NT2/D1 (cell line): ENCODE results near the gene LARP1.

Source experiments
- SUZ12 ChIP-seq: IDR thresholded peaks from 2 replicates; pipeline ENCODE4 v1.6.1; 2011; ENCODE audit not compliant: insufficient read length, insufficient read depth; ENCODE audit errors: extremely low read depth
- ZNF274 ChIP-seq: IDR thresholded peaks from 2 replicates; pipeline ENCODE4 v1.6.1; 2011; ENCODE audit warnings: mild to moderate bottlenecking, low read depth, low read length

DNA sequence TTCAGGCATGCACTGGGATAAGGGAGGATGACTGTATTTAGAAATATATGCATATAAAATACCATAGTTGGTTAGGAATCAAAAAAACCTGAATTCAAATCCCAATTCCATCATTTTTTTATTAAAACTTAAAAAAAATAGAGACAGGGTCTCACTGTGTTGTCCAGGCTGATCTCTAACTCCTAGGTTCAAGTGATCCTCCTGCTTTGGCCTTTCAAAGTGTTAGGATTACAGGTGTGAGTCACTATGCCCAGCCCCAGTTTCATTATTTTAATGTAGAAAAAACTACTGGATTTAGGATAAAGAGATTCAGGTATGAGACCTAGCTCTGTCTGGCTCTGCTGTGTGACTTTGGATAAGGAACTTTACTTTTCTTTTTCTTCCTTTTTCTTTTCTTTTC lies 3.3 kb upstream of the LARP1 start:
- TF ChIP-seq SUZ12 = no peak
- no peak for TF ChIP-seq ZNF274
